ENCODE results near the gene PCYT2. TPM values are rescaled to one million over a fixed set of nuclear protein-coding genes. Genes with fewer than 3 reads are reported as not detected.

Gene PCYT2
- total and polyA plus RNA-seq, 9 of the 15 experiments (the other 6 are each of a cell fraction or from before 2014, with no cell fraction given) = 0.92 to 134 (median 82.5) TPM

GRCh38 chr17:81921996-81922565 is 10.9 kb upstream of the PCYT2 start:
- H3K9ac ChIP-seq (ENCODE audit: insufficient read depth in 1 of 2, low read depth in 2 of 2, low read length in 2 of 2) = peak overlapping the region; percentile 75 to 95
- no TSS peak for BruUV-seq (replicated peaks)
- peaks cover 47 to 95% of the 10 kb centered on the region in 2 experiments for H3K4me1 ChIP-seq (replicated peaks in 1 of 2; ENCODE audit: control insufficient read depth in 2 of 2, insufficient read depth in 2 of 2, low read length in 2 of 2)
- DNase-seq (ENCODE audit: extremely low read depth in 1 of 4, low spot score in 3 of 4) (peak in 3 of 4 experiments; percentile 42 to 53 (median 46)), ATAC-seq (no peak), FAIRE-seq (peak; percentile 67)
- no peaks in the 10 kb centered on the region for H3K9me3 ChIP-seq (replicated peaks; ENCODE audit: control insufficient read depth, insufficient read depth, low read depth, low read length)
- H3K27ac ChIP-seq (ENCODE audit: extremely low read depth, low read depth, low read length) = peak overlapping the region; percentile 98
- TF ChIP-seq MBD1 (CRISPR knock-in tag; IDR thresholded peaks at IDR 0.05) (0 out of 2 replicates have a peak, but pooled peaks have one; percentile 11), ZFX (CRISPR knock-in tag; IDR thresholded peaks at IDR 0.05) (peak; percentile 24; the same call in 1 of the 2 replicates), GTF3C2 (IDR thresholded peaks at IDR 0.05; ENCODE audit: borderline replicate concordance, extremely low read depth, insufficient read length) (no peak), THAP12 (CRISPR knock-in tag; IDR thresholded peaks at IDR 0.05) (0 out of 2 replicates have a peak, but pooled peaks have one; percentile 21), STAT6 (CRISPR knock-in tag; IDR thresholded peaks at IDR 0.05) (0 out of 2 replicates have a peak, but pooled peaks have one; percentile 66), ZEB2 (IDR thresholded peaks at IDR 0.05) (no peak), RBM14 (IDR thresholded peaks at IDR 0.05; ENCODE audit: borderline replicate concordance, insufficient read depth, low read depth, low read length) (no peak)
- CTCF ChIA-PET (ENCODE audit: low intra/inter-chr PET ratio) = interaction anchor here (0.7 kb wide), 1 partner anchor 863 kb away, joined by 4 read pairs; no protein-coding TSS in a partner anchor
- peaks cover 24% of the 10 kb centered on the region; the same call in 1 of the 2 replicates for H4K20me1 ChIP-seq (replicated peaks; ENCODE audit: control insufficient read depth, insufficient read depth, low read length)
- H3K4me3 ChIP-seq = peak overlapping the region; percentile 53
- in situ Hi-C loops (cut with MboI) = no loop called here
- H3K4me2 ChIP-seq (ENCODE audit: insufficient read depth, low read length) = peak overlapping the region; percentile 89
- intact Hi-C loops (cut with micrococcal nuclease) = no loop called here
- peaks cover 6% of the 10 kb centered on the region for H3K9me1 ChIP-seq (ENCODE audit: control insufficient read depth, insufficient read depth, low read length)
- WGBS (ENCODE audit: insufficient coverage, low coverage, missing lambda C conversion rate) = 44% methylated on average over 20 of the region's 23 CpGs
- POLR2A ChIA-PET = interaction anchor here (0.6 to 2.3 kb wide), 4 partner anchors 10 to 61 kb away, joined by 3 to 46 read pairs (median 4); partner anchors contain the start of genes P4HB and PCYT2
- peaks cover 97% of the 10 kb centered on the region for H3K79me2 ChIP-seq (ENCODE audit: control insufficient read depth, insufficient read depth, low read length)
- peaks cover 44% of the 10 kb centered on the region for H3K36me3 ChIP-seq (ENCODE audit: control insufficient read depth, insufficient read depth, low read length)
- no peak overlapping the region for H2AFZ ChIP-seq (ENCODE audit: low read depth, low read length)
- H3K27me3 ChIP-seq (ENCODE audit: control insufficient read depth in 2 of 2, insufficient read depth in 2 of 2, low read length in 2 of 2) = no peaks in the 10 kb centered on the region
